EL (cell line): Measurements from ENCODE around the gene SLC35B4.
A peak's percentile ranks its signal among the peaks of the same experiment; 100 is the strongest.

ENCODE experiments used
- DNase-seq: peaks from one replicate; pipeline ENCODE4 v3.0.0-alpha.2; 2016

SLC35B4 gene

DNA sequence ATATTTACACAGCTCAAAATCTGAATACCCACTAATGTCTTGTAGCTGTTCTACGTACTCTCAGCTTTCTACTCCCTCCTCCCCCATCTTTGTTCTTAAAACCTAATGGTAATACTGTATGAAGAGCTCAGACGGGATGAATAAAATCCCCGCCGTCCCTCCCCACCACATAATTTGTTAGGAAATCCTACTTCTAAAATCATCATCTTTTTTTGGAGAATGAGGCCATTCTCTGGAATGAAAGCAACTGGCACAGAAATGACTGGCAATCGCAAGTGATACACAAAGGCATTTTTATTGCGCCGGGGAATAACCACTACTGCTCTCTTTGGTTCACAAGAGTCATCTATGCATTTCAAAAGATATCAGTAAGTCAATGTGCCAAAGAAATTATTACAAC, 27.3 kb downstream of the SLC35B4 start:
- no peak for DNase-seq

DNA sequence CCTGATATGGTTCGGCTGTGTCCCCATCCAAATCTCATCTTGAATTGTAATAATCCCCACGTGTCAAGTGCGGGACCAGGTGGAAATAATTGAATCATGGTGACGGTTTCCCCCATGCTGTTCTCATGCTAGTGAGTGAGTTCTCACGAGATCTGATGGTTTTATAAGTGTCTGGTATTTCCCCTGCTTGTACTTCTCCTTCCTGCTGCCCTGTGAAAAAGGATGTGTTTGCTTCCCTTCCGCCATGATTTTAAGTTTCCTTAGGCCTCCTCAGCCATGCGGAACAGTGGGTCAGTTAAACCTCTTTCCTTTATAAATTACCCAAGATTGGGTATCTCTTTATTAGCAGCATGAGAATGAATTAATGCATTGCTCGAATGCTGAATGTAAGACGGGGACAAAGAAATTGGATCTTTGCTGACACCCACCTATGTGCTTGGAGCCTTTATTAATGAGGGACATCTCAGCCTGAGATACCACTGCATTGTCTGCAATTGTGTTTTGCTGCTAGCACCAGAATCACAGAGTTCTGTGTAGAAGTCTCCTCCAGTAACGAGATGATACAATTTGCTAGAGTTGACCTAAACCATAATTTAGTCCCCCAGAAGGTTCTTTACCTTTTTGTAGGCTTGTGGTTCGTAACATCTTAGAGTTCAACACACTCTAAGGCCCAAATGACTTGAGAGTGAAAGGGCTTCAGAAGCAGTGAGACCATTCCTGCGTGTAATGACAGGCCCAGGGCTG, 28.6 kb downstream of the SLC35B4 start:
- no peak for DNase-seq

DNA sequence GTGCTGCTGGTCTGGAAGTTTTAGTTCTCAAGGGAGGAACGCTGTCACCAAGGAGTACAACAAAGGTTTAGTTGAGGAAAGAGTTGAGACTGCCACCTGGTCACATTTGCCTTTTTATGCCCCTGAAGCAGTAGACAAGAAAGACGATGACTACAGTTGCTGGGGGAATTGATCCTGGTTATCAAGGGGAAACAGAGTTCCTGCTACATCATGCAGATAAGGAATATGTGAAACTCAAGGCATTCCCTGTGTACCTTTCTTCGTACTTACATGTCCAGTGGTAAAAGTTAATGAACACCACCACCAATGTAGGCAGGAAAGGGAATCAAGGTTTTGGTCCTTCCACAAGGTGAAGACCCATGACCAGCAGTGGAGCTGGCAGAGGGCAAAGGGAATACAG, 31.8 kb downstream of the SLC35B4 start:
- no peak for DNase-seq

DNA sequence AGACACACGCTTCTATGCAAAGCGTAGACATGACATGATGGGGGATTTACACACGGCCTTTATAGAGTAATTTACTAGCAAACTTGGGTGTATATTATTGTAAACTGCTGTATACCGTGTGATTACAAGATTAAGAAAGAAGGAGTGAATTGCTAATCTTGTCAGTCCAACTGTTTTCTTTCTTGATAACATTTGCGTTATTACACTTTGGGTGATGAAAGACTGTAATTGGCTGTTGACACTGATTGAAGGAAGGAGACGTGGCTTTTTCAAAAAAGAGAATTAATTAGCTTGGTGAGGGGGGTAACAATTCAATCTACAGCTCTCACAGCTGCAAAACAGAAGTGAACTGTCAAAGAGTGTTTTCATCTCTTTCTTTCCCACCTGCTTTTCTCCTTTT, 32.7 kb downstream of the SLC35B4 start:
- no peak for DNase-seq

DNA sequence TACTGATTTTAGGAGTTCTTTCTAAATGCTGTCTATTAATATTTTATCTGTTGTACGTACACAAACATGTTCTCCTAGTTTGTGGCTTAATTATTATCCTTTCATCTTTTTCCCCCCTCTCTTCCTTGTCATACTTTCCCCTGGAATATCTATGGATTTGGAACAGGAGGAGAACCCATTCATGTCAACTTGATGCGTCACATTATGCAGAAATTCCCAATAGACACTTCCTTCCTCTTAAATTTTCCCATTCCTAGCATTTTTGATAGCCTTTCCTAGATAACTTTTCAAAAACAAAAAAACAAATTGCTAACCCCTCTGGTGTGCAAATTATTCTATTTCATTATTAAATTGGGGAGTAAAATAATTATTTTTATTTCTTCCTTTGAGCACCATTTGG, 36.2 kb downstream of the SLC35B4 start:
- DNase-seq: no peak

DNA sequence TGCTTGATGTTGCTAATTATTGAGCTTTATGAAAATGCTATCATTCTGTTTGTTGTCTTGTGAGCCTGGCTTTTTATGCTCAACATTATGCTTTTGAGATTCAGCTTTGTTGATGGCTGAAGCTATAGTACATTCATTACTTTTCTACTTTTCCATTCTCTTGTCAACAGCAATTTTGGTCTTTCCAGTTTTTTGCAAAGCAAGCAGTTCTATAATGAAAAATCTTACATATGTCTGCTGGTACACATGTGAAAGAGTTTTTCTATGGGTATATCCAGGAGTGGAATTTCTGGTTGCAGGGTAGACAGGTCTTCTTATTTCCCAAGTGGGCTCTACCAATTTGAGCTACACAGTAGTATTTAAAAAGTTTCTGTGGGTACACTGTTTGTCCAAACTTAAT, 36.8 kb downstream of the SLC35B4 start:
- no peak for DNase-seq

DNA sequence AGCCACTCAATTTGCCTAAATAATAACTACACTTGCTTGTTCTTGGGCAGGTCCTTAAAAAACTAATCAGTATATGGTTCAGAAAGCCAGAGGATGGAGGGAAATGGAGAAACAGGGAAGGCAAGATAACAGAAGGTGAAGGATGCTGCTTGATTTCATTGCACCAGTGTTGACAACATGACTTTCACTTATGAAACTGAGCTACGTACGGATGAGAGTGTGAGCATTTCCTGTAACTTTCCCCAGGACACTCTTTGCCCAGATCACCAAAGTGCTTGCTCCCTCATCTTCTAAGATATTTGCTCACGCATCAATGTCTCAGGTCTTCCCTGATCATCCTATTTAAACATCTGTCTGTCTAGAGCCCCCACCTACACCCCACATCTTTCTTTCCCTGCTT, 37.4 kb downstream of the SLC35B4 start:
- DNase-seq: no peak

DNA sequence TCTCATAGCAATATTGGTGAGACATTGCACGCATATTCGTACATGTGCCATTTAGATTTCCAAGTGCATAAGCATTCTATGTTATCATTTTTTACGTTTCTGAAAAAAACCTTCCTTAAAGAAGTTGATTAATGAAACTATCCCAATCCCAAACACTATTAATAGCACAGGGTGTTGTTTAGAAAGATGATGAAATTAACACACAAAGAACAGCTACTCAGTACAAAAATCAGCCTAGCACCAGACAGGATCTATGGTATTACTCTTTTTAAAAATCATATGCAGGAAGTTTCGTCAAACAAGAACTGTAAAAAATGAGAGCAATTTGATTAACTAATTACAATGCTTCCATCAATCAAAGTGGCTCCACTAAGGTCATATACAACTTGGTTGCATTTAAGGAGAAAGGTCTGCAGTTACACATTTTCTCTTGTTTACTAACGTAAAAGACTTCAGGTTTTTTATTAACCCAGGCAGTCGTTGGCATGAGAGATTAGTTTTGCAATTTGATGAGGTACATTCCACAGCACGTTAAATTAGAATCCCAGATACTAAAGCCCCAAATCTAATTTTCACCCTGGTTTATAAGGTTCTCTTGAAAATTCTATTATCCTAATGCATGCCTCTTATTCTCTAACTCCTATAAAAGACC, 38.1 kb downstream of the SLC35B4 start:
- no peak for DNase-seq

DNA sequence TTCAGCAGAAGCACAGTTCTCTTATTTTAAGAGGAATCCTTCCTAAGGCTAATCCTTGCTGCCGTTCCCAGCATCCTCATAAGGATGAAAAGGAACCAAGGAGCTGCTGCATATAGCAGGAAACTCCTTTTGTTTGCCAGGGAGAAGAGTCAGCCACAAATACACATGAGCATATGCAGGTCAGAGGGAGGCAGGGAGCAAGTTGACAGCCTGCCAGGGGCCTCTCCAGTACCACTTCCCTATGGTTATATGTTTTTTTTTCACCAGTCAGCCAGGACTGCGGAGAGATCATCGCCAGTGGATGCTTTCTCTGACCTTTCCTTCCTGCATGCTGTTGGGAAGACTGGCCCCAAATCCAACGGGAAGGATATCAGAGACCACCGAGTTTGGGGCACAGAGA, 39.8 kb downstream of the SLC35B4 start:
- no peak for DNase-seq

DNA sequence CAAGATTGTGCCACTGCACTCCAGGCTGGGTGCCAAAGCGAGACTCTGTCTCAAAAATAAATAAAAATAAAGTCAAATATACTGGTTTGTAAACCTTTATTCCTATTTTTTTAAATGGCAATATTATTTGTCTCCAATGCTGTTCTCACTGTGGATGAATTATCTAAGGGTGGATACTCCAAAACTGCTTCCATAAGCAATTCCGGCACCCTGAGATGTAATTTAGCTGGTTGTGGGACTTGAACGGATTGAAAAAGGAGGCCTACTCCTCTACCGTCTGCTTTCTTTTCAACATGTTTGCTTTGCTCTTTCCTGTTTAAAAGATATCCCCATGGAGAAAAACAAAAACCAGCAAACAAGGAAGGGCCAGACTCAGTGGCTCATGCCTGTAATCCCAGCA, 54.4 kb downstream of the SLC35B4 start:
- no peak for DNase-seq

DNA sequence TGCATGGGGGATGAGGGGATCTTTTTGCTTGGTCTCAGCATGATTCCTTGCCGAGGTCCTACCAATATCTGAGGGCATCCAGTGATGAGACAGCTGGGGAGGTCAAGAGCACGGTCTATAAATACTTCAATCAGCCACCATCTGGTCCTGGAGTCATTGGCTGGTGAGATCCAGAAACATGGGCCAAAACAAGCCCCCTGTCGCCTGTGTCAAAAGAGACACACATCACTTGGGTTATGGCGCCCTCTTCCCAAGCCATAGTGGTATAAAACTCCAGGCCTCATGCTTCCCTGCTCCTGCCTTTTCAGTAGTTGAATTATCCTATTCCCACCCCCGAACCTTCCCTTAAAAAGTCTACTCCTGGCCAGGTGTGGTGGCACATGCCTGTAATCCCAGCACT, 60.9 kb downstream of the SLC35B4 start:
- DNase-seq: no peak

DNA sequence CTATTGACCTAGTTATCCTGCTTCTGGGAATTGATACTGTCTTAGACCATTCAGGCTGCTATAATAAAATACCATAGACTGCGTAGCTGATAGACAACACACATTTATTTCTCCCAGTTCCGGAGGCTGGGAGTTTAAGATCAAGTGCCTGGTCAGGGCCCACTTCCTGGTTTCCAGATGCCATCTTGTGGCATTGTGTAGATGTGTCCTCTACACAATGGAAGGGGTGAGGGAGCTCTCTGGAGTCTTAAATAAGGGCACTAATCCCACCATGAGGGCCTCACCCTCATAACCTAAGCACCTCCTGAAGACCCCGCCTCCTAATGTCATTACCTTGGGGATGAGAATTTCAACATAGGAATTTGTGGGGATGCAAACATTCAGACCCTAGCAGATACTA, 62.4 kb downstream of the SLC35B4 start:
- peak; percentile 29 for DNase-seq

DNA sequence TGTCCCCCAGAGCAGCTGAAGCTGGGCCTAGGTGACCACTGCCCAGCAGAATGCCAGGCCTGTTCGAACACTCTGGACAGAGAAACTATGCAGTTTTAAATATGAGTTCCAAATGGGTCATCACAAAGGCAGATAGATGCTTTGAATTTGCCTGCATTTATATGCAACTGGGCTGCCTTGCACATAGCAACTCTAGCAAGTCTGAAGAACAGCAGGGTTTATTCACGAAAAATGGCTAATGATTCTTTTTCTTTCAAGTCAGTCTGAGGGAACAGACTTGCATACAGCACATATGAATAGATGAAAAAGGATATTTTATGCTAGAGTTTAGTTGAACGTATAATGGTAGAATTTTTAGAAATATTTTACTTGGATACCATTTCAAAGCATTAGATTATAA, 68.5 kb downstream of the SLC35B4 start:
- no peak for DNase-seq

DNA sequence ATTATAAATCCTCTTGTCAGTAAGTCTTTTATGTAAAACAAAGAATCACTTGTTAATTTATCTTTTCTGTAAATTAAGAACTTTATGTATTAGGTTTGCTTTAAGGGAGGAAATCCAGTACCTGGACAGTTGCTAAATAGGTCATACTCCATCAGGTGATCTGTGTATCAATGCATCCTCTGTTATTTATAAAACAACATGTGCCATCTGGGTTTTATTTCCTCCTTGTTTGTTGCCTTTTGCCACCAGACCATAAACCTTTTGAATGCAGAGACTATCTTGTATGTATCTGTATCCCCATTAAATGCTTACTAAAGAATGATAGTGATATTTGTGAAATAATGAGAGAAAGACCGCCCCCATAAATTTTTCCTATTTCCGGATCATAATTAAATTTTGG, 70.0 kb downstream of the SLC35B4 start:
- no peak for DNase-seq

DNA sequence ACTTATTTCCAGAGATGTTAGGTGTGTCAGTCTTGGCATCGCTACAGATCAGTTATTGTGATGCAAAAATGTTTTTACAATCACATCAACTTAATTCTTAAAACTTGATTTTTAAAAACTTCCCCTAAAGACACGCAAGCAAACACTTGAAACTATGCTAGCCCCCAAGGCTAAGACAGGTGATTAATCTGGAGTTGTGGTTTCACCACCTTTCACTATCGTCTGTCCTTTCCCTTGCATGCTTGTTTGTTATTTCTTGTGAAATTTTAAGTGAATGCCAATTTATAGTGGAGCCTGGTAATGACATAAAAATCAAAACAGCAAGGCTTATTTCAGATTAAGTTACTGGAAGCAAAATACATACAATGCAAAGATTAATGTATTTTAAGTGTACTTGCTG, 70.4 kb downstream of the SLC35B4 start:
- no peak for DNase-seq

DNA sequence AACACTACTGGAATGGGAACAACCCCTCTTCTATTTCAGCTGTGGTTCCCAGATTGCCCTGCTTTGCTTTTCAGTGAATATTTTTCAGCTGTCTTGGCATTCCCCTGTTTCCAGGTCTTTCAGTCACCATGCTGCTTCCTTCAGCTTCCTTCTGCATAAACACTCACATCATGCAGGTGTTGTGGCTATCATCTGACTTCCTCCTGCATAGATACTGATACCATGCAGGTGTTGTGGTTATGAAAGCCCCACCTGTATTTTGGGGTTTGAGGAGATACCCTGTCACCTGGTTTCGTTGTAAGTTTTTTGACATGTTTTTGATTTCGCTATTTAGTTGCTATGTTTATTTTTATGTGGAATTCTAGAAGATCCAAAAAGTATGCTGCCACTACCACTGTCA, 71.5 kb downstream of the SLC35B4 start:
- no peak for DNase-seq
